K562 (cell line): Measurements from ENCODE around the gene ZNF692. TPM values are rescaled to one million over a fixed set of nuclear protein-coding genes. Genes with fewer than 3 reads are reported as not detected.

Source experiments
- BHLHE40 ChIP-seq: IDR thresholded peaks from 2 replicates; pipeline ENCODE4 v1.6.1; 2011; ENCODE audit warnings: low read length, improper control_type of control experiment
- KDM5B ChIP-seq: fragments of 200-600 bp; sonication (generic); IDR thresholded peaks from 2 replicates; pipeline ENCODE4 v1.6.1; 2012; ENCODE audit warnings: low read depth, mild to moderate bottlenecking, moderate library complexity, low read length, control low read depth, inconsistent platforms; ENCODE audit not compliant: insufficient replicate concordance
- LEF1 ChIP-seq: fragments of 450-650 bp; IDR thresholded peaks from 2 replicates; pipeline ENCODE4 v1.6.1; 2016; ENCODE audit warnings: mild to moderate bottlenecking
- polyA plus RNA-seq, 8 experiments: library from polyadenylated mRNA; depleted of rRNA in 4 of 8; stranded (reverse) in 5 of 8; unstranded in 3 of 8; fragments of >200 nt; fragmentation: Nextera tagmentation in 2 of 8; fragmentation: Illumina TruSeq in 1 of 8; extraction: Ambion mirVana in 2 of 8; extraction: Trizol in 1 of 8; gene quantifications; 2 replicates each; pipeline versions ENCODE4 v1.2.1 to v1.2.3, GENCODE V29; 2011 to 2014; ENCODE audit warnings: inconsistent platforms in 1 of 8, missing spikeins in 1 of 8
- total RNA-seq, 7 experiments: library from RNA; depleted of rRNA in 6 of 7; stranded (reverse); fragments of >200 nt in 6 of 7; fragmentation: Illumina TruSeq in 2 of 7; extraction: Trizol in 2 of 7; gene quantifications; 2 replicates each; pipeline versions ENCODE4 v1.2.1 to v1.2.3, GENCODE V29; 2011 to 2021; ENCODE audit warnings: low replicate concordance in 1 of 7
- TF ChIP-seq, protein P1 (sequence below): fragments of 450-650 bp; IDR thresholded peaks from 2 replicates; pipeline ENCODE4 v1.6.1; 2016; ENCODE audit warnings: mild to moderate bottlenecking, moderate library complexity

The ZNF692 gene
- total and polyA plus RNA-seq, 9 of the 15 experiments (the other 6 are each of a cell fraction or from before 2014, with no cell fraction given), result 8.4 to 143 (median 55.9) TPM

DNA sequence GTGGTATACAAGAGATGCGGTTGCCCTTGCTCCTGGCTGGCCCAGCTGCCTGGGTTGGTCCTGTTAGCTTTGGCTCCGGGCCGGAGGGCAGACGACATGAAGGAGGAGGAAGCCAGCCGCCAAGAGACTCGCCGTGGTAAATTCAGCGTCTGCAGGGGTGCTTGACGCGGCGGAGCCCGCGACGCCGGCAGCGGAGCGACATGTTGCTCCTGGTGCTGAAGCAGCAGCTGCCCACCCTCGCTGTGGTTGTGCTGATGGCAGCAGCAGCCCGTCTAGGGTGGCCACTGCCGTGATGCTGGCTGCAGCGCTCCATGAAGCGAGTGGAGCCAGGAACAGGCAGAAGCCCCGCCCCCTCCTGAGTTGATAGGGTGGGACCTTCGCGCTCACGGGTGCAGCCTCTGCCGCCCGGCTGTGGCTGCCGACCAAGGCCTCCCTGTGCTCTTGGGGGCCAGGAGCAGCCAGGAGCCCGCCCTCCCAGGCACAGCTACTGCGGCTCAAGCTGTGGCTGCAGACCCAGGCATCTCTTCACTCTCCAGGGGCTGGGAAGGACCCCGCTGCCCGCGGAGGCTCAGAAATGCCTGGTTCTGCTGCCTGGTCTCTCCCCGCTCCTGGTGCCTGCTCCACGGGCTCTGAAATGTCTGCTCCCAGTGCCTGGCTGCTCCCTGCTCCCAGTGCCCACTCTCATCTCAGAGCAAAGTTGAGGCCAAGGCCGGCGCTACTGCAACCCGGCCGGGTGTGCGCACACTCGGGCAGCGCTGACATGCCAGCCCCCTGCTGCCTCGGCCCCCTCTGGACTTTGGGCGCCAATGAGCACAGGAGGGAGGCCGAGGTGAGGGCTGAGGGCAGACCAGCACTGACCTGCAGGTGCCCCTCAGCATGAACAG, 4.4 kb upstream of the ZNF692 start (continued):
- TF ChIP-seq LEF1, result no peak
- TF ChIP-seq KDM5B, result peak; percentile 41
- TF ChIP-seq BHLHE40, result peak; percentile 10; the same call in 1 of the 2 replicates
- TF ChIP-seq, protein P1, sequence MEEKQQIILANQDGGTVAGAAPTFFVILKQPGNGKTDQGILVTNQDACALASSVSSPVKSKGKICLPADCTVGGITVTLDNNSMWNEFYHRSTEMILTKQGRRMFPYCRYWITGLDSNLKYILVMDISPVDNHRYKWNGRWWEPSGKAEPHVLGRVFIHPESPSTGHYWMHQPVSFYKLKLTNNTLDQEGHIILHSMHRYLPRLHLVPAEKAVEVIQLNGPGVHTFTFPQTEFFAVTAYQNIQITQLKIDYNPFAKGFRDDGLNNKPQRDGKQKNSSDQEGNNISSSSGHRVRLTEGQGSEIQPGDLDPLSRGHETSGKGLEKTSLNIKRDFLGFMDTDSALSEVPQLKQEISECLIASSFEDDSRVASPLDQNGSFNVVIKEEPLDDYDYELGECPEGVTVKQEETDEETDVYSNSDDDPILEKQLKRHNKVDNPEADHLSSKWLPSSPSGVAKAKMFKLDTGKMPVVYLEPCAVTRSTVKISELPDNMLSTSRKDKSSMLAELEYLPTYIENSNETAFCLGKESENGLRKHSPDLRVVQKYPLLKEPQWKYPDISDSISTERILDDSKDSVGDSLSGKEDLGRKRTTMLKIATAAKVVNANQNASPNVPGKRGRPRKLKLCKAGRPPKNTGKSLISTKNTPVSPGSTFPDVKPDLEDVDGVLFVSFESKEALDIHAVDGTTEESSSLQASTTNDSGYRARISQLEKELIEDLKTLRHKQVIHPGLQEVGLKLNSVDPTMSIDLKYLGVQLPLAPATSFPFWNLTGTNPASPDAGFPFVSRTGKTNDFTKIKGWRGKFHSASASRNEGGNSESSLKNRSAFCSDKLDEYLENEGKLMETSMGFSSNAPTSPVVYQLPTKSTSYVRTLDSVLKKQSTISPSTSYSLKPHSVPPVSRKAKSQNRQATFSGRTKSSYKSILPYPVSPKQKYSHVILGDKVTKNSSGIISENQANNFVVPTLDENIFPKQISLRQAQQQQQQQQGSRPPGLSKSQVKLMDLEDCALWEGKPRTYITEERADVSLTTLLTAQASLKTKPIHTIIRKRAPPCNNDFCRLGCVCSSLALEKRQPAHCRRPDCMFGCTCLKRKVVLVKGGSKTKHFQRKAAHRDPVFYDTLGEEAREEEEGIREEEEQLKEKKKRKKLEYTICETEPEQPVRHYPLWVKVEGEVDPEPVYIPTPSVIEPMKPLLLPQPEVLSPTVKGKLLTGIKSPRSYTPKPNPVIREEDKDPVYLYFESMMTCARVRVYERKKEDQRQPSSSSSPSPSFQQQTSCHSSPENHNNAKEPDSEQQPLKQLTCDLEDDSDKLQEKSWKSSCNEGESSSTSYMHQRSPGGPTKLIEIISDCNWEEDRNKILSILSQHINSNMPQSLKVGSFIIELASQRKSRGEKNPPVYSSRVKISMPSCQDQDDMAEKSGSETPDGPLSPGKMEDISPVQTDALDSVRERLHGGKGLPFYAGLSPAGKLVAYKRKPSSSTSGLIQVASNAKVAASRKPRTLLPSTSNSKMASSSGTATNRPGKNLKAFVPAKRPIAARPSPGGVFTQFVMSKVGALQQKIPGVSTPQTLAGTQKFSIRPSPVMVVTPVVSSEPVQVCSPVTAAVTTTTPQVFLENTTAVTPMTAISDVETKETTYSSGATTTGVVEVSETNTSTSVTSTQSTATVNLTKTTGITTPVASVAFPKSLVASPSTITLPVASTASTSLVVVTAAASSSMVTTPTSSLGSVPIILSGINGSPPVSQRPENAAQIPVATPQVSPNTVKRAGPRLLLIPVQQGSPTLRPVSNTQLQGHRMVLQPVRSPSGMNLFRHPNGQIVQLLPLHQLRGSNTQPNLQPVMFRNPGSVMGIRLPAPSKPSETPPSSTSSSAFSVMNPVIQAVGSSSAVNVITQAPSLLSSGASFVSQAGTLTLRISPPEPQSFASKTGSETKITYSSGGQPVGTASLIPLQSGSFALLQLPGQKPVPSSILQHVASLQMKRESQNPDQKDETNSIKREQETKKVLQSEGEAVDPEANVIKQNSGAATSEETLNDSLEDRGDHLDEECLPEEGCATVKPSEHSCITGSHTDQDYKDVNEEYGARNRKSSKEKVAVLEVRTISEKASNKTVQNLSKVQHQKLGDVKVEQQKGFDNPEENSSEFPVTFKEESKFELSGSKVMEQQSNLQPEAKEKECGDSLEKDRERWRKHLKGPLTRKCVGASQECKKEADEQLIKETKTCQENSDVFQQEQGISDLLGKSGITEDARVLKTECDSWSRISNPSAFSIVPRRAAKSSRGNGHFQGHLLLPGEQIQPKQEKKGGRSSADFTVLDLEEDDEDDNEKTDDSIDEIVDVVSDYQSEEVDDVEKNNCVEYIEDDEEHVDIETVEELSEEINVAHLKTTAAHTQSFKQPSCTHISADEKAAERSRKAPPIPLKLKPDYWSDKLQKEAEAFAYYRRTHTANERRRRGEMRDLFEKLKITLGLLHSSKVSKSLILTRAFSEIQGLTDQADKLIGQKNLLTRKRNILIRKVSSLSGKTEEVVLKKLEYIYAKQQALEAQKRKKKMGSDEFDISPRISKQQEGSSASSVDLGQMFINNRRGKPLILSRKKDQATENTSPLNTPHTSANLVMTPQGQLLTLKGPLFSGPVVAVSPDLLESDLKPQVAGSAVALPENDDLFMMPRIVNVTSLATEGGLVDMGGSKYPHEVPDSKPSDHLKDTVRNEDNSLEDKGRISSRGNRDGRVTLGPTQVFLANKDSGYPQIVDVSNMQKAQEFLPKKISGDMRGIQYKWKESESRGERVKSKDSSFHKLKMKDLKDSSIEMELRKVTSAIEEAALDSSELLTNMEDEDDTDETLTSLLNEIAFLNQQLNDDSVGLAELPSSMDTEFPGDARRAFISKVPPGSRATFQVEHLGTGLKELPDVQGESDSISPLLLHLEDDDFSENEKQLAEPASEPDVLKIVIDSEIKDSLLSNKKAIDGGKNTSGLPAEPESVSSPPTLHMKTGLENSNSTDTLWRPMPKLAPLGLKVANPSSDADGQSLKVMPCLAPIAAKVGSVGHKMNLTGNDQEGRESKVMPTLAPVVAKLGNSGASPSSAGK, result 0 out of 2 replicates have a peak, but pooled peaks have one; percentile 19
- TF ChIP-seq, all 486 proteins: peak for 40
